Astrocyte of the cerebellum (primary cell): ENCODE results near the gene PARVB.

Experiments used
- DNase-seq: peaks from one replicate; pipeline ENCODE4 v3.0.0-alpha.2; 2011; ENCODE audit warnings: low read depth
- H3K4me3 ChIP-seq: 2 replicates; pipeline ENCODE4 v1.5.1; 2011; ENCODE audit warnings: mild to moderate bottlenecking, low read depth, low read length, moderate library complexity
- in situ Hi-C: cut with HindIII; loops from 2 replicates; pipeline ENCODE4 v1.10.0; 2017; ENCODE audit warnings: low sequenced_read_pairs
- TF ChIP-seq, protein P1 (sequence below): IDR thresholded peaks from 2 replicates; pipeline ENCODE4 v1.5.1; 2012; ENCODE audit warnings: low read length, low read depth, moderate library complexity, mild to moderate bottlenecking; ENCODE audit errors: missing control alignments

Gene PARVB

DNA sequence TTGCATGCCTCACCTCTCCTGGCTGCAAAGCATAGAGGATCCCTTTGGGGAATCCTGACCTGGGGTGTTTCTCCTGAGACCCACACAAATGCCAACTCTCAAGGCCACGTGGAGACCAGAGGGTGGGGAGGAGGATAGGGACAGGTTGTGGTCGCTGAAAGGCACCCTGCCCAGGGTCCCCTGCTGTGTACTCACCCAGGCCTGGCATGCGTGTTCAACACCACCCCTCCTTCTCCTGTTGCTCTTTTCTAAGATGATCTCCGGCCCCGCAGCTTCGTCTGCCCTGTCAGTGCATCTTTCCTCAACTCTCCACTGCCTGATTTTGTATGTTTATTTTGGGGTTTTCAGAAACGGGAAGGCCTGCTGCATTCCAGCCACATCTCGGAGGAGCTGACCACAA, 112.0 kb downstream of the PARVB start:
- in situ Hi-C loops: no loop called here
- no peak for DNase-seq
- TF ChIP-seq, protein P1, sequence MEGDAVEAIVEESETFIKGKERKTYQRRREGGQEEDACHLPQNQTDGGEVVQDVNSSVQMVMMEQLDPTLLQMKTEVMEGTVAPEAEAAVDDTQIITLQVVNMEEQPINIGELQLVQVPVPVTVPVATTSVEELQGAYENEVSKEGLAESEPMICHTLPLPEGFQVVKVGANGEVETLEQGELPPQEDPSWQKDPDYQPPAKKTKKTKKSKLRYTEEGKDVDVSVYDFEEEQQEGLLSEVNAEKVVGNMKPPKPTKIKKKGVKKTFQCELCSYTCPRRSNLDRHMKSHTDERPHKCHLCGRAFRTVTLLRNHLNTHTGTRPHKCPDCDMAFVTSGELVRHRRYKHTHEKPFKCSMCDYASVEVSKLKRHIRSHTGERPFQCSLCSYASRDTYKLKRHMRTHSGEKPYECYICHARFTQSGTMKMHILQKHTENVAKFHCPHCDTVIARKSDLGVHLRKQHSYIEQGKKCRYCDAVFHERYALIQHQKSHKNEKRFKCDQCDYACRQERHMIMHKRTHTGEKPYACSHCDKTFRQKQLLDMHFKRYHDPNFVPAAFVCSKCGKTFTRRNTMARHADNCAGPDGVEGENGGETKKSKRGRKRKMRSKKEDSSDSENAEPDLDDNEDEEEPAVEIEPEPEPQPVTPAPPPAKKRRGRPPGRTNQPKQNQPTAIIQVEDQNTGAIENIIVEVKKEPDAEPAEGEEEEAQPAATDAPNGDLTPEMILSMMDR: no peak
- H3K4me3 ChIP-seq: no peak overlapping the region

DNA sequence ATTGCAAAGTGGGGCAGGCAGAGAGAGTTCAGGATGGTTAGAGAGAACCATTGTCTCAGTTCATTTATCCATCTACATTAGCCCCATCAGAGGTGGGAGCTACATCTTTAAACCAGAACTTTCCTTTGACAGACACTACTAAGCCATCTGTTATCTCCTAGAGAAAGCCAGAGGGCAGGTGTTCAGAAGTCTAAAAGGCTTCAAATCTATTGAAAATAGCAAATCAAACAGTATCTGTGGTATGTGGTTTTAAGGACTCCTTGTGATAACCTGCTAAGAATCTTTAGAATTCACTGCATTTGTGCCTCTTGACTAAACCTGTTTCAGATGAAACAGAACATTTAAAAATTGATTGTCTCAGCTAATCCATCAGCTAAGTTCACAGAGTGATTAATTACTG, 112.7 kb downstream of the PARVB start:
- TF ChIP-seq, protein P1: no peak
- no peak overlapping the region for H3K4me3 ChIP-seq
- no peak for DNase-seq
- in situ Hi-C loops: no loop called here

- no peak overlapping the region for H3K4me3 ChIP-seq
- in situ Hi-C loops: no loop called here
- TF ChIP-seq, protein P1: no peak
- DNase-seq: no peak
These were observed 113.3 kb downstream of the PARVB start for GRCh38 chr22:44137415-44137814.

DNA sequence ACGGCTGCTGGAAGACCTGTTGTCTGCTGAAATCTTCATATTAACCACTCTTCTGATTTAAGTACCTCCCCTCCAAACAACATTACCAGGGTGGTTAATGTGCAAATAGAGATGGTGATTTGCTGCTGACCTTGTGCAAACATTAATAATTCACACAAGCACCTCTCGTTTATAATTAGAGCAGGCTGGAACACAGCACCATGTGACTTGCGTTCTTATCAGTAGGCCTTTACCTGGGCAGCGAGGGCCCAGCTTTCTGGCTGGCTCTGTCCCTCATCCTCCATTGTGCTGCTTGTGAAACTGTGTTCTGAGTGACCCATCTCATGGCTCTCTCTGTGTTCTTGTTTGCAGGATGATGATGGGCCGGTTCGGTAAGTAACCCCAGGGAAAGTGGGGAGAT, 115.7 kb downstream of the PARVB start:
- H3K4me3 ChIP-seq: no peak overlapping the region
- TF ChIP-seq, protein P1: no peak
- DNase-seq: no peak
- in situ Hi-C loops: no loop called here

DNA sequence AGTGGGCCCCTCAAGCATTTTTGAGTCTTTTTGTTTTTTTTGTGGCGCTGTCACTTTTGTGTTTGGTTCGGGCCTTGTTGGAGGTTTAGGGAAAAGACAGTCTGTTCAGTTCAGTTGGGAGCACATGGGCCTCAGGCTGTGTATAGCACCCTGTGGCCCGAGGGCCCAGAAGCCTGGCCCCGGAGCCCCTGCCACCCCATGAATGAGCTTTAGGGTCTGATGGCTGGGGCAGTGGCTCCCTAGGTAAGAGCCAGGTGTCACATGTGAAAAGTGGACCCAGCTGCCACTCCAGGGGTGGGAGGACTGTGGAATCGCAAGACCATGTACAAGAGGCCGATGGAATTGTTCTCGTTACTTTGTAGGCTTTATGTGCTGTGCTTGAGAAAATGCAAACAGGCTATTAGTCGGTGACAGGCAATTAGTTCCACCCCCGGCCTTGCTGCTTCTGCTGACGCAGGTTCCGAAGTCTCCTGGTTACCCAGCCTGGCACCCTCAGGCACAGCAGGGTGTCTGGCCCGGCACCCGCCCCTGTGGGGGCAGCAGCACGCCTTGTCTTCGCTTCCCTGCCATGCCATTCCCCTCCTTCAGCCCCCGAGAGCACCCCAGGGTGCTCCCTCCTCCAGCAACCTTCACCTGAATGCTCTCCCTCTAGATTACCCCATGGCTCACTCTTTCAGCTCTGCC, 118.5 kb downstream of the PARVB start:
- TF ChIP-seq, protein P1: no peak
- H3K4me3 ChIP-seq: no peak overlapping the region
- in situ Hi-C loops: no loop called here
- DNase-seq: no peak

GRCh38 chr22:44143105-44143474, 119.0 kb downstream of the PARVB start:
- no peak for DNase-seq
- in situ Hi-C loops: no loop called here
- H3K4me3 ChIP-seq: no peak overlapping the region
- TF ChIP-seq, protein P1: no peak
